Type B pancreatic cell (in vitro differentiated cells): ENCODE measurements around the gene GNG8. TPM values are rescaled to one million over a fixed set of nuclear protein-coding genes. Genes with fewer than 3 reads are reported as not detected.

Experiments used
- DNase-seq: peaks from one replicate; pipeline ENCODE4 v3.0.0; 2021; ENCODE audit warnings: mixed read lengths; ENCODE audit not compliant: unreplicated experiment; ENCODE audit errors: extremely low spot score
- H3K27ac Mint-ChIP-seq: 2 replicates; pipeline ENCODE4 v1.8.0; 2021; ENCODE audit warnings: mild to moderate bottlenecking, mixed read lengths
- H3K27me3 Mint-ChIP-seq: 2 replicates; pipeline ENCODE4 v1.8.0; 2021; ENCODE audit warnings: mixed read lengths
- H3K36me3 Mint-ChIP-seq: 2 replicates; pipeline ENCODE4 v1.8.0; 2021; ENCODE audit warnings: mixed read lengths
- H3K4me1 Mint-ChIP-seq: one replicate; pipeline ENCODE4 v1.8.0; 2021; ENCODE audit warnings: mixed read lengths; ENCODE audit not compliant: unreplicated experiment
- H3K4me3 Mint-ChIP-seq: 2 replicates; pipeline ENCODE4 v1.8.0; 2021; ENCODE audit warnings: mild to moderate bottlenecking, mixed read lengths
- H3K9me3 Mint-ChIP-seq: 2 replicates; pipeline ENCODE4 v1.8.0; 2021; ENCODE audit warnings: mixed read lengths
- total RNA-seq: library from RNA; stranded (reverse); gene quantifications from 2 replicates; pipeline ENCODE4 v1.2.1, GENCODE V29; 2021; ENCODE audit warnings: low replicate concordance
- TF ChIP-seq, protein P1 (sequence below): fragments of 200-600 bp; sonication (generic); conservative IDR thresholded peaks from 2 replicates; pipeline ENCODE4 v1.5.0; 2021; ENCODE audit warnings: antibody characterized with exemption, mild to moderate bottlenecking

GNG8 gene
- total RNA-seq, 1 donor from 2014 or later, result 2.4 TPM

DNA sequence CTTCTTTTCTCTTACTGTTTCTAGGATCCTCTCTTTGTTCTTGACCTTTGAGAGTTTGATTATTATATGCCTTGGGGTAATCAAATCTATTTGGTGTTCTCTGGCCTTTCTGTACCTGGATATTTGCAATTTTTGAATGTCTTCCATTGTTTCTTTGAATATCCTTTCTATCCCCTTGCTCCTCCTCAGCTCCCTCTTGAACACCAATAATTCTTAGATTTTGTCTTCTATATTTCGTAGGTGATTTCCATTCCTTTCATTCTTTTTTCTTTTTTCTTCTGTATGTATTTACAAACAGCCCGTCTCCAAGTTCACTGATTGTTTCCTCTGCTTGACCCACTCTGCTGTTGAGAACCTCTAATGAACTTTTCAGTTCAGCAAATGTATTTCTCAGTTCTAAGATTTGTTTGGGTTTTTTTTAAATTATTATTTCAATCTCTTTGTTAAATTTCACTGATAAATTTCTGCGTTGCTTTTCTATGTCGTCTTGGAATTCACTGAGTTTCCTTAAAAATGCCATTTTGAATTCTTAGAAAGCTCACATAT lies 37.6 kb downstream of the GNG8 start:
- H3K4me3 Mint-ChIP-seq, result no peak overlapping the region
- DNase-seq, result no peak
- no peaks in the 10 kb centered on the region for H3K36me3 Mint-ChIP-seq
- peaks cover 2% of the 10 kb centered on the region for H3K27me3 Mint-ChIP-seq
- TF ChIP-seq, protein P1, sequence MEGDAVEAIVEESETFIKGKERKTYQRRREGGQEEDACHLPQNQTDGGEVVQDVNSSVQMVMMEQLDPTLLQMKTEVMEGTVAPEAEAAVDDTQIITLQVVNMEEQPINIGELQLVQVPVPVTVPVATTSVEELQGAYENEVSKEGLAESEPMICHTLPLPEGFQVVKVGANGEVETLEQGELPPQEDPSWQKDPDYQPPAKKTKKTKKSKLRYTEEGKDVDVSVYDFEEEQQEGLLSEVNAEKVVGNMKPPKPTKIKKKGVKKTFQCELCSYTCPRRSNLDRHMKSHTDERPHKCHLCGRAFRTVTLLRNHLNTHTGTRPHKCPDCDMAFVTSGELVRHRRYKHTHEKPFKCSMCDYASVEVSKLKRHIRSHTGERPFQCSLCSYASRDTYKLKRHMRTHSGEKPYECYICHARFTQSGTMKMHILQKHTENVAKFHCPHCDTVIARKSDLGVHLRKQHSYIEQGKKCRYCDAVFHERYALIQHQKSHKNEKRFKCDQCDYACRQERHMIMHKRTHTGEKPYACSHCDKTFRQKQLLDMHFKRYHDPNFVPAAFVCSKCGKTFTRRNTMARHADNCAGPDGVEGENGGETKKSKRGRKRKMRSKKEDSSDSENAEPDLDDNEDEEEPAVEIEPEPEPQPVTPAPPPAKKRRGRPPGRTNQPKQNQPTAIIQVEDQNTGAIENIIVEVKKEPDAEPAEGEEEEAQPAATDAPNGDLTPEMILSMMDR, result no peak
- no peak overlapping the region for H3K27ac Mint-ChIP-seq
- H3K4me1 Mint-ChIP-seq, result peaks cover 14% of the 10 kb centered on the region
- H3K9me3 Mint-ChIP-seq, result peaks cover 7% of the 10 kb centered on the region

DNA sequence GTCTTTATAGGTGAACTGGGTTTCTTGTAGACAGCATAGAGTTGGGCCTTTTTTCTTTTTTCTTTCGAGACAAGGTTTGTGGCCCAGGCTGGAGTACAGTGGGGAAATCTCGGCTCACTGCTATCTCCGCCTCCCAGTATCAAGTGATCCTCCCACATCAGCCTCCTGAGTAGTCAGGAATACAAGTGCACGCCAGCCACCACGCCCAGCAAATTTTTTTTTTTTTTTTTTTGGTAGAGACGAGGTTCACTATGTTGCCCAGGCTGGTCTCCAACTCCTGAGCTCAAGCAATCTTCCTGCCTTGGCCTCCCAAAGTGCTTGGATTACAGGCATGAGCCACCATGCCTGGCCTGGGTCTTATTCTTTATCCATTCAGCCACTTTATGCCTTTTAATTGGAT lies 40.0 kb downstream of the GNG8 start:
- no peak overlapping the region for H3K4me3 Mint-ChIP-seq
- no peaks in the 10 kb centered on the region for H3K4me1 Mint-ChIP-seq
- peak; percentile 4 for DNase-seq
- no peaks in the 10 kb centered on the region for H3K36me3 Mint-ChIP-seq
- peaks cover 2% of the 10 kb centered on the region for H3K27me3 Mint-ChIP-seq
- H3K9me3 Mint-ChIP-seq, result peaks cover 7% of the 10 kb centered on the region
- H3K27ac Mint-ChIP-seq, result no peak overlapping the region
- TF ChIP-seq, protein P1, result no peak

- no peaks in the 10 kb centered on the region for H3K4me1 Mint-ChIP-seq
- H3K9me3 Mint-ChIP-seq, result no peaks in the 10 kb centered on the region
- TF ChIP-seq, protein P1, result no peak
- no peak overlapping the region for H3K27ac Mint-ChIP-seq
- DNase-seq, result no peak
- H3K4me3 Mint-ChIP-seq, result no peak overlapping the region
- H3K27me3 Mint-ChIP-seq, result peaks cover 4% of the 10 kb centered on the region
- no peaks in the 10 kb centered on the region for H3K36me3 Mint-ChIP-seq
Measured at GRCh38 chr19:46591870-46592269, 44.1 kb downstream of the GNG8 start.

- no peak overlapping the region for H3K27ac Mint-ChIP-seq
- H3K4me3 Mint-ChIP-seq, result no peak overlapping the region
- H3K27me3 Mint-ChIP-seq, result peaks cover 4% of the 10 kb centered on the region
- no peak for DNase-seq
- no peaks in the 10 kb centered on the region for H3K4me1 Mint-ChIP-seq
- H3K36me3 Mint-ChIP-seq, result no peaks in the 10 kb centered on the region
- no peaks in the 10 kb centered on the region for H3K9me3 Mint-ChIP-seq
- TF ChIP-seq, protein P1, result no peak
Measured at GRCh38 chr19:46591254-46591653, 44.7 kb downstream of the GNG8 start.

GRCh38 chr19:46587861-46588260 lies 48.1 kb downstream of the GNG8 start:
- H3K4me3 Mint-ChIP-seq, result no peak overlapping the region
- H3K9me3 Mint-ChIP-seq, result no peaks in the 10 kb centered on the region
- peaks cover 4% of the 10 kb centered on the region for H3K27me3 Mint-ChIP-seq
- no peak overlapping the region for H3K27ac Mint-ChIP-seq
- H3K36me3 Mint-ChIP-seq, result no peaks in the 10 kb centered on the region
- no peak for DNase-seq
- no peaks in the 10 kb centered on the region for H3K4me1 Mint-ChIP-seq
- TF ChIP-seq, protein P1, result no peak

GRCh38 chr19:46586294-46586693 lies 49.7 kb downstream of the GNG8 start:
- Mint-ChIP-seq H3K27me3 (peaks cover 4% of the 10 kb centered on the region), H3K4me1 (no peaks in the 10 kb centered on the region), H3K27ac (no peak overlapping the region), H3K36me3 (no peaks in the 10 kb centered on the region), H3K9me3 (no peaks in the 10 kb centered on the region), H3K4me3 (no peak overlapping the region)
- DNase-seq, result no peak
- TF ChIP-seq, protein P1, result no peak
